GM12873 (cell line): ENCODE results near the gene WWOX.

ENCODE experiments used
- CTCF ChIP-seq: IDR thresholded peaks from 2 replicates; pipeline ENCODE4 v1.5.1; 2012; ENCODE audit warnings: low read depth, mild to moderate bottlenecking, moderate library complexity, low read length, control low read depth; ENCODE audit not compliant: insufficient read depth; ENCODE audit errors: missing control alignments

The WWOX gene

GRCh38 chr16:79155471-79155870 is 1056.0 kb downstream of the WWOX start:
- no peak for TF ChIP-seq CTCF

- TF ChIP-seq CTCF, result no peak
Observed at GRCh38 chr16:79155904-79156303, 1056.5 kb downstream of the WWOX start.

GRCh38 chr16:79156761-79157160 is 1057.3 kb downstream of the WWOX start:
- no peak for TF ChIP-seq CTCF

GRCh38 chr16:79158337-79158736 is 1058.9 kb downstream of the WWOX start:
- TF ChIP-seq CTCF, result no peak

- TF ChIP-seq CTCF, result no peak
Observed at GRCh38 chr16:79159261-79160049, 1060.0 kb downstream of the WWOX start.

GRCh38 chr16:79162977-79163376 is 1063.5 kb downstream of the WWOX start:
- no peak for TF ChIP-seq CTCF

- no peak for TF ChIP-seq CTCF
Observed at GRCh38 chr16:79163691-79164387, 1064.4 kb downstream of the WWOX start.
